Activated CD4-positive, alpha-beta memory T cell treated with anti-CD3 and anti-CD28 coated beads for 36 hours (primary cell): ENCODE measurements around the gene LTBR. TPM values are rescaled to one million over a fixed set of nuclear protein-coding genes. Genes with fewer than 3 reads are reported as not detected.
A peak's percentile ranks its signal among the peaks of the same experiment; 100 is the strongest.

ENCODE experiments used
- CTCF ChIA-PET: fragments of 350-600 bp; sonication (Branson Sonifier 250); formaldehyde crosslinking; loops from one replicate; lab custom pipeline; 2021; ENCODE audit warnings: antibody characterized with exemption, inconsistent platforms; lab: Charles Lee
- POLR2A ChIA-PET: fragments of 350-600 bp; sonication (Branson Sonifier 250); formaldehyde crosslinking; loops from one replicate; lab custom pipeline; 2021; ENCODE audit warnings: antibody characterized with exemption; lab: Charles Lee
- DNase-seq: peaks from one replicate; pipeline ENCODE4 v3.0.0-alpha.2; 2020
- H3K27ac Mint-ChIP-seq: one replicate; pipeline ENCODE4 v1.8.0; 2021; ENCODE audit warnings: mixed read lengths
- H3K27me3 Mint-ChIP-seq: one replicate; pipeline ENCODE4 v1.8.0; 2021; ENCODE audit warnings: mixed read lengths
- H3K36me3 Mint-ChIP-seq: one replicate; pipeline ENCODE4 v1.8.0; 2021; ENCODE audit warnings: mixed read lengths
- H3K4me1 Mint-ChIP-seq: one replicate; pipeline ENCODE4 v1.8.0; 2021; ENCODE audit warnings: low read depth, mixed read lengths
- H3K4me3 Mint-ChIP-seq: one replicate; pipeline ENCODE4 v1.8.0; 2021; ENCODE audit warnings: mild to moderate bottlenecking, mixed read lengths
- H3K9me3 Mint-ChIP-seq: one replicate; pipeline ENCODE4 v1.8.0; 2021; ENCODE audit warnings: mixed read lengths
- intact Hi-C: fragments of 100-400 bp; cut with micrococcal nuclease; formaldehyde crosslinking; loops from one replicate; pipeline ENCODE4 v1.15.1; 2023
- total RNA-seq, 2 experiments: library from RNA; stranded (reverse); gene quantifications; one replicate each; pipeline ENCODE4 v1.2.3, GENCODE V29; 2021

Gene LTBR
- total RNA-seq, 2 experiments from 2014 or later: 1.5 to 1.9 TPM

- Mint-ChIP-seq H3K4me3 (no peak overlapping the region), H3K27me3 (no peaks in the 10 kb centered on the region), H3K4me1 (peaks cover 46% of the 10 kb centered on the region), H3K36me3 (peaks cover 3% of the 10 kb centered on the region), H3K27ac (no peak overlapping the region), H3K9me3 (no peaks in the 10 kb centered on the region)
- DNase-seq: peak; percentile 22
- intact Hi-C loops: no loop called here
- ChIA-PET CTCF (interaction anchor here (0.6 to 1.5 kb wide), 4 partner anchors 9 to 608 kb away, joined by 3 to 4 read pairs (median 3); no protein-coding TSS in a partner anchor), POLR2A (interaction anchor here (2.1 kb wide), 1 partner anchor 16 kb away, joined by 13 read pairs; the partner anchor contains the start of gene TAPBPL)
These were observed 52.2 kb downstream of the LTBR start for GRCh38 chr12:6435961-6436715.

DNA sequence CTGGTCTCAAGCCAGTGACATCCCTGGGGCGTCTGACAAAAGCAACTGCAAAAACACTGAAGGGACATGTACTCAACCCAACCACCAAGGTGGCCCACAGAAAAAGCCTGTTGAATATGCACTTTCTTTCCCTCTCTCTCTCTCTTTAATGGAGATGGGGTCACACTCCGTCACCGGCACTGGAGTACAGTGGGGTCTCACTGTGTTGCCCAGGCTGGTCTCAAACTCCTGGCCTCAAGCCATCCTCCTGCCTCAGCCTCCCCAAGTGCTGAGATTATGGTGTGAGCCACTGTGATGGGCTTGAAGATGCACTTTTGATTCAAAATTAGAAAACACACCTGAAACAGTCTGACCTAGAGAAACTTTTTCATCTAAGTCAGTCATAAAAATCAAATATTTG is 53.6 kb downstream of the LTBR start:
- no peak overlapping the region for H3K27ac Mint-ChIP-seq

DNA sequence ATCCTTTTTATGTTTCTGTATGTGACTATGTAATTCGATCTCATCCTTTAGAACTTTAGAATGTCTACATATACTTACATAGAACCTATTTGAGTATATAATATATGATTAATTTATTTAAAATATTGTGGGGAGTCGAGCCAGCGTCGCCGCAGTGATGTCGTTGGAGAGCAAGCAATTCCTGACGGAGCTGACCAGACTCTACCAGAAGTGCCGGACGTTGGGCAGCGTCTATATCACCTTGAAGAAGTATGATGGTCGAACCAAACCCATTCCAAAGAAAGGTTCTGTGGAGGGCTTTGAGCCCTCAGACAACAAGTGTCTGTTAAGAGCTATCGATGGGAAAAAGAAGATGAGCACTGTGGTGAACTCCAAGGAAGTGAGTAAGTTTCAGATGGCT is 54.4 kb downstream of the LTBR start:
- peak overlapping the region; percentile 36 for H3K27ac Mint-ChIP-seq
- CTCF ChIA-PET: interaction anchor here (2.7 kb wide), 1 partner anchor 27 kb away, joined by 16 read pairs; no protein-coding TSS in a partner anchor
- H3K27me3 Mint-ChIP-seq: no peaks in the 10 kb centered on the region
- peaks cover 51% of the 10 kb centered on the region for H3K4me1 Mint-ChIP-seq
- H3K9me3 Mint-ChIP-seq: no peaks in the 10 kb centered on the region
- intact Hi-C loops: no loop called here
- DNase-seq: peak; percentile 8
- no peak overlapping the region for H3K4me3 Mint-ChIP-seq
- peaks cover 8% of the 10 kb centered on the region for H3K36me3 Mint-ChIP-seq
- POLR2A ChIA-PET: interaction anchor here (2.1 to 3.6 kb wide), 2 partner anchors 23 to 32 kb away, joined by 8 to 14 read pairs; partner anchors contain the start of gene VAMP1

More for the DNA sequence above, 53.6 kb downstream of the LTBR start:
- peaks cover 7% of the 10 kb centered on the region for H3K36me3 Mint-ChIP-seq
- DNase-seq: peak; percentile 6
- intact Hi-C loops: no loop called here
- POLR2A ChIA-PET: no interaction called here
- H3K4me3 Mint-ChIP-seq: no peak overlapping the region
- peaks cover 49% of the 10 kb centered on the region for H3K4me1 Mint-ChIP-seq
- H3K27me3 Mint-ChIP-seq: no peaks in the 10 kb centered on the region
- no peaks in the 10 kb centered on the region for H3K9me3 Mint-ChIP-seq
- CTCF ChIA-PET: no interaction called here

GRCh38 chr12:6440391-6440790 is 56.4 kb downstream of the LTBR start:
- H3K4me3 Mint-ChIP-seq: no peak overlapping the region
- intact Hi-C loops: loop anchor here (5.0 kb wide), 1 partner anchor 167 kb away; the partner anchor contains the start of gene CHD4
- H3K9me3 Mint-ChIP-seq: no peaks in the 10 kb centered on the region
- H3K36me3 Mint-ChIP-seq: peaks cover 17% of the 10 kb centered on the region
- H3K4me1 Mint-ChIP-seq: peaks cover 55% of the 10 kb centered on the region
- H3K27me3 Mint-ChIP-seq: no peaks in the 10 kb centered on the region
- no peak overlapping the region for H3K27ac Mint-ChIP-seq
- ChIA-PET CTCF (interaction anchor here (1.4 to 2.7 kb wide), 2 partner anchors 16 to 25 kb away, joined by 6 to 16 read pairs; no protein-coding TSS in a partner anchor), POLR2A (interaction anchor here (1.7 to 3.6 kb wide), 3 partner anchors 11 to 30 kb away, joined by 5 to 14 read pairs (median 8); partner anchors contain the start of genes TAPBPL and VAMP1)
- DNase-seq: no peak

Other genes with a start within 250 kb of the LTBR start
- 1 to 10 TPM; 1.5 to 2.3 TPM for gene CD9, start 183.8 kb upstream of the LTBR start, total RNA-seq
- not detected for gene PLEKHG6, start 73.5 kb upstream of the LTBR start, total RNA-seq
- gene TNFRSF1A, start 42.1 kb upstream of the LTBR start, total RNA-seq: 10 to 100 TPM; 47.5 to 49.6 TPM
- gene SCNN1A, start 8.6 kb upstream of the LTBR start, total RNA-seq: under 1 TPM; 0.17 to 0.26 TPM
- gene CD27, start 60.8 kb downstream of the LTBR start, total RNA-seq: 10 to 100 TPM; 36.5 to 39.3 TPM
- 10 to 100 TPM; 33.4 to 35.0 TPM for gene TAPBPL, start 67.9 kb downstream of the LTBR start, total RNA-seq
- gene VAMP1, start 86.5 kb downstream of the LTBR start, total RNA-seq: 10 to 100 TPM; 27.7 to 30.2 TPM
- 100 to 1,000 TPM; 289 to 312 TPM for gene MRPL51, start 109.1 kb downstream of the LTBR start, total RNA-seq
- 100 to 1,000 TPM; 192 to 196 TPM for gene NCAPD2, start 109.9 kb downstream of the LTBR start, total RNA-seq
- 1,000 to 10,000 TPM; 5,823 to 5,836 TPM for gene GAPDH, start 150.4 kb downstream of the LTBR start, total RNA-seq
- gene IFFO1, start 171.9 kb downstream of the LTBR start, total RNA-seq: 10 to 100 TPM; 10.9 to 12.4 TPM
- 10 to 100 TPM; 74.9 to 82.2 TPM for gene NOP2, start 184.1 kb downstream of the LTBR start, total RNA-seq
- gene CHD4, start 223.2 kb downstream of the LTBR start, total RNA-seq: 100 to 1,000 TPM; 302 to 305 TPM